ENCODE results near the gene TSPYL1.

TSPYL1 gene

GRCh38 chr6:116263353-116263752, 16.4 kb downstream of the TSPYL1 start:
- no peak for DNase-seq (ENCODE audit: low read depth, low spot score)

GRCh38 chr6:116258520-116258919, 21.2 kb downstream of the TSPYL1 start:
- no peak for DNase-seq (ENCODE audit: low read depth, low spot score)

GRCh38 chr6:116256694-116257093, 23.0 kb downstream of the TSPYL1 start:
- DNase-seq (ENCODE audit: low read depth, low spot score), result no peak

GRCh38 chr6:116255246-116255800, 24.4 kb downstream of the TSPYL1 start:
- DNase-seq (ENCODE audit: low read depth, low spot score), result no peak

GRCh38 chr6:116254297-116255056, 25.3 kb downstream of the TSPYL1 start:
- no peak for DNase-seq (ENCODE audit: low read depth, low spot score)

GRCh38 chr6:116253505-116254296, 26.0 kb downstream of the TSPYL1 start, which contains the start of gene TSPYL4:
TSPYL4 (minus strand) TSS chr6:116254075; CDS start chr6:116254008, 67 bp downstream.
- DNase-seq (ENCODE audit: low read depth, low spot score), result peak; percentile 99

GRCh38 chr6:116253188-116253504, 26.6 kb downstream of the TSPYL1 start:
- no peak for DNase-seq (ENCODE audit: low read depth, low spot score)

- peak; percentile 73 for DNase-seq (ENCODE audit: low read depth, low spot score)
These were observed 28.0 kb downstream of the TSPYL1 start for GRCh38 chr6:116251568-116252384.

GRCh38 chr6:116248577-116248976, 31.2 kb downstream of the TSPYL1 start:
- DNase-seq (ENCODE audit: low read depth, low spot score), result no peak

- no peak for DNase-seq (ENCODE audit: low read depth, low spot score)
These were observed 32.4 kb downstream of the TSPYL1 start for GRCh38 chr6:116247285-116247684.

- peak; percentile 69 for DNase-seq (ENCODE audit: low read depth, low spot score)
These were observed 33.6 kb downstream of the TSPYL1 start for GRCh38 chr6:116246089-116246488.

GRCh38 chr6:116244284-116244683, 35.4 kb downstream of the TSPYL1 start:
- DNase-seq (ENCODE audit: low read depth, low spot score), result no peak

- DNase-seq (ENCODE audit: low read depth, low spot score), result no peak
These were observed 39.9 kb downstream of the TSPYL1 start for GRCh38 chr6:116239856-116240255.

- no peak for DNase-seq (ENCODE audit: low read depth, low spot score)
These were observed 40.5 kb downstream of the TSPYL1 start for GRCh38 chr6:116239256-116239655.

GRCh38 chr6:116238083-116238482, 41.6 kb downstream of the TSPYL1 start:
- no peak for DNase-seq (ENCODE audit: low read depth, low spot score)

- DNase-seq (ENCODE audit: low read depth, low spot score), result no peak
These were observed 45.0 kb downstream of the TSPYL1 start for GRCh38 chr6:116234689-116235088.

- DNase-seq (ENCODE audit: low read depth, low spot score), result peak; percentile 97
These were observed 50.3 kb downstream of the TSPYL1 start for GRCh38 chr6:116229287-116229913.

All from astrocyte of the hippocampus (primary cell).